GM19395 (cell line): ENCODE measurements around the gene PRRG2.
"Not testable (repeated sequence)": the region's sequence is repeated elsewhere in the genome, so short reads cannot be mapped to it uniquely, and the experiment has no call there.

ENCODE experiments used
- ATAC-seq: cut with Tn5 transposase; IDR thresholded peaks from one replicate; pipeline ENCODE4 v1.9.1; 2021; ENCODE audit warnings: mild to moderate bottlenecking, moderate library complexity; ENCODE audit not compliant: unreplicated experiment

The PRRG2 gene

GRCh38 chr19:49599378-49600295 lies 18.5 kb downstream of the PRRG2 start:
- no peak for ATAC-seq

DNA sequence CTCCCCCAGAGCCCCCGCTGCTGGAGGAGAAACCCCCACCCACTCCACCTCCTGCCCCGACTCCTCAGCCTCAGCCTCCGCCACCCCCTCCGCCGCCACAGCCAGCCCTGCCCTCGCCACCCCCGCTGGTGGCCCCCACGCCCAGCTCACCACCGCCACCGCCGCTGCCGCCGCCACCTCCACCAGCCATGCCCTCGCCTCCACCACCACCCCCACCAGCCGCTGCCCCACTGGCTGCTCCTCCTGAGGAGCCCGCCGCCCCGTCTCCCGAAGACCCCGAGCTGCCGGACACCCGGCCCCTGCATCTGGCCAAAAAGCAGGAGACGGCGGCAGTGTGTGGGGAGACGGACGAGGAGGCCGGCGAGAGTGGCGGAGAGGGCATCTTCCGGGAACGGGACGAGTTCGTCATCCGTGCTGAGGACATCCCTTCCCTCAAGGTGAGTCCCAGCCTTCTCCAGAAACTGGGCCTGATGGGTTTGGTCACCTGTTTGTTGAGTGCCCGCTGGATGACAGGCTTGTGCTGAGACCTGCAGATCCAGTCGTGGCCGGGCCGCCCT lies 20.4 kb downstream of the PRRG2 start:
- ATAC-seq, result no peak

DNA sequence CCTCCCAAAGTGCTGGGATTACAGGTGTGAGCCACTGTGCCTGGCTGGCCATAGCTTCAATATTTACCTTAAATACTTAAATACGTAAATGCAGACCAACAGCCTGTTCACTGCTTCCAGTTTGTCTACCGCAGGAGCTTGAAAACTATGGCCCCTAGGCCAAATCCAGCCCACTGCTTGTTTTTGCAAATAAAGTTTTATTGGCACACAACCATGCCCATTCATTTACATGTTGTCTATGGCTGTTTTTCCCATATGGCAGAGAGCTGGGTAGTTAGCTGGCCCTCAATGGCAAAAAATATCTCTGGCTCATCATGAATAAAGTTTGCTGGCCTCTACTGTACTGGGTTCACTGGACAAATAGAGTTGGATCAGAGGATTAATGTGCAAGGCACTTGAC lies 21.7 kb downstream of the PRRG2 start:
- ATAC-seq, result no peak

GRCh38 chr19:49605605-49606004 lies 24.5 kb downstream of the PRRG2 start:
- no peak for ATAC-seq

- ATAC-seq, result no peak
Measured at GRCh38 chr19:49609499-49610092, 28.5 kb downstream of the PRRG2 start.

DNA sequence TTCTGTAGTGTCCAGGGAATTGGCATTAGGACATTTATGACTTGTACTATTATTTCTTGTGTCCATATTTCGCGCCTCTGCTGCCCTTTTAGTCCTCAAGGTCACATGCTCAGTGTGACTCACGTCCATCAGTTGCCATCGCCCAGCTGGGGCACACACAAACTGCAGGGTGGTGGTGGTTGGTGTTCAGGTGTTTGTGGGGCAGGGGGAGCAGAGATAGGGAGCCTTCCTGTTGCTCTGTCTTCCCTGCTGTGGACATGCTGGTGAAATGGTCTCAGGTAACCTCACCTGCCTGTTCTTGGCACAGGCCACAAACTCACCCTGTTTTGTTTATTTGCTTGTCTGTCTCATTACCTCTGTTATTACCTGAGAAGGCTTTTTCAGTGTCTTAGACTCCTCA lies 32.3 kb downstream of the PRRG2 start:
- no peak for ATAC-seq

DNA sequence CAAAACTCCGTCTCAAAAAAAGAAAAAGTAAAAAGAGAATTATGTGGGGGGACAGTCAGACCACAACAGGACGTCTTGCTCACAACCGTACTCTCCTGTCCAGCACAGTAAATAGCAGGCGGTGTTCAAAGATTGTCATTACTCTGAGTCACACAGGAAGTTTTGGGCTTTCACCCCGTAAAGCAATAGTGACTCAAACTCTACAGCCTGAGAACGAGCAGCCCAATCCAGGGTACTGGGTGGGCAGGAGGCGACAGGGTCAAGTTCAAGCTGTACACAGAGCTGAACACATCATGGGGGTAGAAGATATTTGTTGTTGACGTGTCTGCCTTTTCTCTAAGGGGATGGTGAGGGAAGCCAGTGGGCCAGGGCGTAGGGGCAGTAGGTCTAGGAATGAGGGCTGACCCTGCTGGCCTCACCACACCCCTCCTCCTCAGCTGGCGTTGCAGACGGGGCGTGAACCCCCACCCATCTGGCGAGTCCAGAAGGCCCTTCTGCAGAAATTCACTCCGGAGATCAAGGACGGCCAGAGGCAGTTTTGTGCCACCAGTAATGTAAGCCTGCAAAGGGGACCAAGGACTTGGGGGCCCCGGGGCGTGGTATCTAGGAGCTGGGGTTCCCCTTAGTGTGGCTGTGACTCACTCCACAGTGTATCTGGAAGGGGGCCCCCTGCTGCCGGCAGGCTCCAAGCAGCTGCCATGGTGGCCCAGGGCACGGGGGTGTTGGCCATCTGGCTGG lies 33.1 kb downstream of the PRRG2 start:
- ATAC-seq, result no peak

DNA sequence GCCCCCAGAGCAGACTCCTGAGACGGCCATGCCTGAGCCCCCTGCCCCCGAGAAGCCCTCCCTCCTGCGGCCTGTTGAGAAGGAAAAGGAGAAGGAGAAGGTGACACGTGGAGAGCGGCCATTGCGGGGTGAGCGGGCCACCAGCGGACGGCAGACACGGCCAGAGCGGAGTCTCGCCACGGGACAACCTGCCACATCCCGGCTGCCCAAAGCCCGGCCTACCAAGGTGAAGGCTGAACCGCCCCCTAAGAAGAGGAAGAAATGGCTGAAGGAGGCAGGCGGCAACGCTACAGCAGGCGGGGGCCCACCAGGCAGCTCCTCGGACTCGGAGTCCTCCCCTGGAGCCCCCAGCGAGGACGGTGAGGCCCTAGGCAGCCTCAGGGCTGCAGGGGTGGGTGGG lies 34.7 kb downstream of the PRRG2 start:
- ATAC-seq, result no peak

DNA sequence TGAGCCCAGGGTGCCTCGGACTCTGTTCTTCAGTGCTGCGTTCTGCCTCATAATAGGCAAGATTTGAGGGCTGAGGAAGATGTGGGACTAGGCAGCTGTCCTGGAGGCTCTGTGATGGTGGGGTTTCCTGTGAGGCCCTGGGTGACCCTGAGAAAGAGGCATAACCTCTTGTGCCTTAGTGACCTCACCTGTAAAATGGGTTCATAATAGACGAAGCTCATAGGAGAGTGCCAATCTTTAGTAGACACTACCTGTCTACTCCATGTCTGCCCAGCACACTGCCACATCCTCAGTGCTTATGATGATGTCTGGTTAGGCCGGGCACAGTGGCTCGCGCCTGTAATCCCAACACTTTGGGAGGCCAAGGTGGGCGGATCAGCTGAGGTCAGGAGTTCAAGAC lies 35.4 kb downstream of the PRRG2 start:
- ATAC-seq, result no peak

- no peak for ATAC-seq
Measured at GRCh38 chr19:49616945-49617344, 35.8 kb downstream of the PRRG2 start.

DNA sequence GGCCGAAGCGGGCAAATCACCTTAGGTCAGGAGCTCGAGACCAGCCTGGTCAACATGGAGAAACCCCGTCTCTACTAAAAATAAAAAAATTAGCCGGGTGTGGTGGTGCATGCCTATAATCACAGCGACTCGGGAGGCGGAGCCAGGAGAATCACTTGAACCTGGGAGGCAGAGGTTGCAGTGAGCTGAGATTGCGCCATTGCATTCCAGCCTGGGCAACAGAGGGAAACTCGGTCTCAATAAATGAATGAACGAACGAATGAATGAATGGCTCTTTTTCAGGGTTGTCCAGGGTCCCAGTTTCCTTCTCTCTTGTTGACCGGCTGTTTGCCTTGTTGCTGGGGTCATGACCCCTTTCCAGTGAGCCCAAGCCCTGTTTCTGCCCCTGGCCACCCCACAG lies 36.7 kb downstream of the PRRG2 start:
- not testable (repeated sequence) for ATAC-seq

GRCh38 chr19:49624967-49625910 lies 44.1 kb downstream of the PRRG2 start:
- ATAC-seq, result no peak

GRCh38 chr19:49626226-49626625 lies 45.1 kb downstream of the PRRG2 start:
- ATAC-seq, result no peak

- ATAC-seq, result no peak
Measured at GRCh38 chr19:49629659-49630058, 48.5 kb downstream of the PRRG2 start.

DNA sequence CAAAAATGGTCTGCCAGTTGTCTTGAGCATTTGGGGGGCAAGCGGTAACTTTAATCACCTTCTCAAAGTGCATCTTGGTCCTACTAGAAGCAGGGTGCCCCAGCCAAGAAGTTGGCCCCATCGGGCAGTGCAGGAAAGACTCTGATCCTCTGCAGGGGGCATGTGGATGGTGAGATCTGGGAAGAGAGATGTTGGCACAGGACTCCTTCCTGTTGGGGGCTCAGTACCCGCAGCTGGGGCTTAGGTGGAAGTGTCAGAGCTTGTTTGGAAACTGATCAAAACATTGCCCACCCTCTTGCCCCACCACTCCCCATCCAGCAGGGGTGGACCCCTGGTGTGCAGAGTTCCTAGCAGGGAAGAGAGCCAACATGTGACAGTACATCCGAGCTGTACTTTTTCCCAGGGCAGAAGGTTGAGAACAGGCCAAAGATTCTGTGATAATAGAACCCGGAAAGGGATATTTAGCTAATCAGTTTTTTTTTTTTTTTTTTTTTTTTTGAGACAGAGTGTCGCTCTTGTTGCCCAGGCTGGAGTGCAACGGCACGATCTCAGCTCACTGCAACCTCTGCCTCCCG lies 50.0 kb downstream of the PRRG2 start:
- ATAC-seq, result no peak

DNA sequence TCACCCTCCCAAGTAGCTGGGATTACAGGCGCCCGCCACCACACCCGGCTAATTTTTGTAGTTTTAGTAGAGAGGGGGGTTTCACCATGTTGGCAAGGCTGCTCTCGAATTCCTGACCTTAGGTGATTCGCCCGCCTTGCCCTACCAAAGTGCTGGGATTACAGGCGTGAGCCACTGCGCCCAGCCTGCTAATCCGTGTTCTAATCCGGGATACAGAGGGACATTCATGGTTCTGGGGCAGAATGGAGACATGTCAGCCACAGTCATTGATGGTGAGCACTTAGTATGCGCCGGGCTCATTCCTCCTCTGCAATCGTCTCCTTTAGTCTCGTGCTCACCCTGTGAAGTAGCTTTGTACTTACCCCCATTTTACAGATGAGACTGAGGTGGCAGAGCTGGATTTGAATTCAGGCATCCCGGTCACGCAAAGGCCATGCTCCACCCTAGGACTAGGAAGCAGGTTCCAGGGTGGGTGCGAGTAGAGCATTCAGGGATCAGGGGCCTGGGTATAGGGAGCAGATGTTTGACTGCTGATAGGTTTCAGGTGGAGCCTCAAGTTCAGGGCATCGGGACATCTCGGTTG lies 50.6 kb downstream of the PRRG2 start:
- no peak for ATAC-seq

- ATAC-seq, result no peak
Measured at GRCh38 chr19:49632576-49632975, 51.5 kb downstream of the PRRG2 start.

GRCh38 chr19:49633273-49633672 lies 52.2 kb downstream of the PRRG2 start:
- ATAC-seq, result not testable (repeated sequence)

GRCh38 chr19:49635530-49636232 lies 54.6 kb downstream of the PRRG2 start:
- ATAC-seq, result no peak
